Fibroblast of skin of right quadriceps (primary cell): ENCODE measurements around the gene NCCRP1.

Experiments
- DNase-seq: peaks from one replicate; pipeline ENCODE4 v3.0.0-alpha.2; 2013

NCCRP1 gene

GRCh38 chr19:39248806-39249205 lies 52.0 kb downstream of the NCCRP1 start, which contains the start of gene IFNL4:
Gene IFNL4 (minus strand): TSS chr19:39248856.
- no peak for DNase-seq

DNA sequence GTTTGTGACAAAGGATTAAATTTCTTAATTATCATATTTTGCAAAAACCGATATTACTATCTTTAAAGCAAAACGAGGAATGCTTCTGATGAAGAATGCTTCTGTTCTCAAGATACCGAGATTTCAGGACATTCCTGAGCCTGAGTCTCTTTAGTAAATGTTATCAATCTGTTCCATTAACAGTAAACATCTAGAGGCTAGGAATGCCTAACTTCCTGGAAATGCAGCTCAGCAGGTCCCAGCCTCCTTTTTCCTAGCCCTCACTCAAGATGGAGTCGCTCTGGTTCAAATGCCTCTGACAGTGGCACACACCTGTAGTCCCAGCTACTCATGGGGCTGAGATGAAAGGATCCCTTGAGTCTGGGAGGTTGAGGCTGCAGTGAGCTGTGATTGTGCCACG lies 54.3 kb downstream of the NCCRP1 start:
- DNase-seq: no peak
